Lower lobe of right lung (tissue), 2 donors: ENCODE data around the gene CALU. TPM values are rescaled to one million over a fixed set of nuclear protein-coding genes. Genes with fewer than 3 reads are reported as not detected.

Experiments
- ATAC-seq, 2 donors: fragments of 200-7000 bp; cut with Tn5 transposase; one replicate each; pipeline ENCODE4 v1.9.1; 2020 to 2022; ENCODE audit warnings: mild to moderate bottlenecking in 2 of 2, moderate library complexity in 2 of 2
- DNase-seq: peaks from one replicate; pipeline ENCODE4 v3.0.0-alpha.2; 2020
- H3K27ac ChIP-seq: fragments of 200-600 bp; one replicate; pipeline ENCODE4 v1.8.0; 2022
- H3K27me3 ChIP-seq: fragments of 200-600 bp; one replicate; pipeline ENCODE4 v1.8.0; 2022; ENCODE audit warnings: low read depth
- H3K36me3 ChIP-seq: fragments of 200-600 bp; one replicate; pipeline ENCODE4 v1.8.0; 2022; ENCODE audit warnings: mild to moderate bottlenecking
- H3K4me1 ChIP-seq: fragments of 200-600 bp; one replicate; pipeline ENCODE4 v1.8.0; 2022
- H3K4me3 ChIP-seq: fragments of 200-600 bp; one replicate; pipeline ENCODE4 v1.8.0; 2022; ENCODE audit warnings: mild to moderate bottlenecking
- H3K9me3 ChIP-seq: fragments of 200-600 bp; one replicate; pipeline ENCODE4 v1.8.0; 2022
- CTCF ChIP-seq: fragments of 200-600 bp; IDR thresholded peaks from one replicate; pipeline ENCODE4 v1.8.0; 2022; ENCODE audit warnings: antibody characterized with exemption, mild to moderate bottlenecking
- intact Hi-C: fragments of 100-400 bp; cut with DNase I; formaldehyde crosslinking; loops from one replicate; pipeline ENCODE4 v1.11.0; 2022
- total RNA-seq: library from RNA; stranded (reverse); fragmentation: NEBNext Ultra II Directional; extraction: Animal tissue kit (Norgen Biotek cat#: 25700); gene quantifications from one replicate; pipeline ENCODE4 v1.2.1, GENCODE V29; 2021
- donor health status: DM: no; HTN: yes; CAD: no; lungs with severe emphysema.

CALU gene
- total RNA-seq, 1 donor from 2014 or later: 84.6 TPM

GRCh38 chr7:128731184-128731583, 8.0 kb upstream of the CALU start:
- Histone ChIP-seq H3K27me3 (peaks cover 4% of the 10 kb centered on the region), H3K4me3 (no peak overlapping the region), H3K4me1 (no peaks in the 10 kb centered on the region), H3K9me3 (no peaks in the 10 kb centered on the region), H3K27ac (no peak overlapping the region), H3K36me3 (no peaks in the 10 kb centered on the region)
- ATAC-seq: no peak
- DNase-seq: no peak
- intact Hi-C loops: no loop called here
- no peak for TF ChIP-seq CTCF

- Histone ChIP-seq H3K27me3 (peaks cover 4% of the 10 kb centered on the region), H3K9me3 (no peaks in the 10 kb centered on the region), H3K27ac (no peak overlapping the region), H3K4me1 (no peaks in the 10 kb centered on the region), H3K4me3 (no peak overlapping the region), H3K36me3 (no peaks in the 10 kb centered on the region)
- ATAC-seq (no peak), DNase-seq (no peak)
- intact Hi-C loops: no loop called here
- TF ChIP-seq CTCF: no peak
Observed at GRCh38 chr7:128732521-128733277, 6.5 kb upstream of the CALU start.

- H3K36me3 ChIP-seq: no peaks in the 10 kb centered on the region
- intact Hi-C loops: no loop called here
- TF ChIP-seq CTCF: no peak
- no peak overlapping the region for H3K27ac ChIP-seq
- ATAC-seq: no peak
- no peak for DNase-seq
- H3K27me3 ChIP-seq: peaks cover 4% of the 10 kb centered on the region
- H3K4me3 ChIP-seq: no peak overlapping the region
- H3K4me1 ChIP-seq: no peaks in the 10 kb centered on the region
- H3K9me3 ChIP-seq: no peaks in the 10 kb centered on the region
Observed at GRCh38 chr7:128733278-128733645, 5.9 kb upstream of the CALU start.

GRCh38 chr7:128734890-128735289, 4.3 kb upstream of the CALU start:
- Histone ChIP-seq H3K4me3 (no peak overlapping the region), H3K36me3 (no peaks in the 10 kb centered on the region), H3K27me3 (peaks cover 4% of the 10 kb centered on the region), H3K9me3 (no peaks in the 10 kb centered on the region), H3K4me1 (peaks cover 4% of the 10 kb centered on the region), H3K27ac (no peak overlapping the region)
- no peak for DNase-seq
- intact Hi-C loops: no loop called here
- no peak for TF ChIP-seq CTCF
- no peak for ATAC-seq

- Histone ChIP-seq H3K4me1 (peaks cover 8% of the 10 kb centered on the region), H3K27me3 (peaks cover 4% of the 10 kb centered on the region), H3K27ac (no peak overlapping the region), H3K36me3 (no peaks in the 10 kb centered on the region), H3K9me3 (no peaks in the 10 kb centered on the region), H3K4me3 (no peak overlapping the region)
- DNase-seq (peak; percentile 47), ATAC-seq (no peak)
- no peak for TF ChIP-seq CTCF
- intact Hi-C loops: no loop called here
Observed at GRCh38 chr7:128735436-128735835, 3.7 kb upstream of the CALU start.
